HG02870 (cell line): ENCODE data around the gene PLAGL1.
"Not testable (repeated sequence)": the region's sequence is repeated elsewhere in the genome, so short reads cannot be mapped to it uniquely, and the experiment has no call there.

Experiments used
- ATAC-seq: cut with Tn5 transposase; IDR thresholded peaks from one replicate; pipeline ENCODE4 v1.9.1; 2021; ENCODE audit warnings: mild to moderate bottlenecking, moderate library complexity; ENCODE audit not compliant: unreplicated experiment

PLAGL1 gene

DNA sequence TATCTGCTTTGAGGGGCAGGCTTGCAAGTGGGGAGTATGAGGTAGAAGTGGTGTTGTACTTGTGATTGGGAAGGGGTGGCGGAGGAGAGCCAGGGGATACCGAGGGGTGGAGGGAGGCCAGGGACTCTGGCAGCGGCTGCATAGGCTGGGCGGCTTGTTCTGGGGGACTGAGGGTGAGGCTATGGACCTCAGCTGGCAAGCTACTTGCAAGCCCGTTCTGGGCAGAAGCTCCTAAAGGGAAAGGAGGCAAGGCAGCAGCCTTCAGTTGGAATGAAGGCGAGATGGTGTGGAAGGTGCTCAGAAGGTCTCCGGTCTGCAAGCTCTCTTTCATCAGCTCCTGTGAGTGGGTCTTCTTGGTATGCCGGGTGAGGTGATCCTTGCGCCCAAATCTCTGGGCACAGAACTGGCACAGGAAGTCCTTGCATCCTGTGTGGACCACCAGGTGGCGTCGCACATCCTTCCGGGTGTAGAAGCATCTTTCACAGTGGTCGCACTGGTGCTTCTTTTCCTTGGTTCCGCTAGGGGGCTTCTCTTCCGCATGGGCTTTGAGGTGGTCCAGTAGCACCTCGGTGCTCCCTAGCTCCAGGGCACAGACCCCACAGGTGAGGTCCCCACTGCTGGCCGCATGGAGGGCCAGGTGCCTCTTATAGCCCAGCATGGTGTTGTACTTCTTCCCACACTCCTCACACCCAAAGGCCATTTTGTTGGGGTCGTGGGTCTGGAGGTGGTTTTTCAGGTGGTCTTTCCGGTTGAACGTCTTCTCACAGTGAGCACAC, 66.0 kb downstream of the PLAGL1 start:
- ATAC-seq: no peak

DNA sequence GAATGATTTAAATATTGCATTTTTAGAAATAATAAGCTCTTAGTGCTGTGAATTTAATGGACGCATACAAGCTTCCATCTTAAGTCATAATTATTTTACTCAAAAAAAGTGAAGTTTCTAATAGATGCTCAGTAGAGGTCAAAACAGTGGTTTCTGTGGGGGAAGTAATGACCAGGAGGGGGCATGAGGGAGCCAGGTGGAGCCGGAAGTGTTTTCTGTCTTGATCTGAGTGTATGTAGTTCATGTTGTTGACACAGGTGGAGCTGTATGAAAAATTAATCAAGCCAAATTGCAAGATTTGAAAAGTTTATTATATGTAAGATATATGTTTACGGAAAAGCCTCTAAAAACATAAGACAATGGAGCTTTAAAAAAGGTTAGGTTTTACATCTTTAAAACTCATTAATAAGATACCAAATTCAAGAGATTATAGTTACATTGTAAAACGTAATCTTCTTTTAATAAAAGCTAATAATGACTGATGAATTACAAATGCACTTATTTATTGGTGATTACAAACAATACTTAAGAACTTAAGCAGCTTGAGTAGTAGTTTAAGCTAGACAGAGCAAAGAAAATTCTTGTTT, 68.0 kb downstream of the PLAGL1 start:
- peak; percentile 97 for ATAC-seq

DNA sequence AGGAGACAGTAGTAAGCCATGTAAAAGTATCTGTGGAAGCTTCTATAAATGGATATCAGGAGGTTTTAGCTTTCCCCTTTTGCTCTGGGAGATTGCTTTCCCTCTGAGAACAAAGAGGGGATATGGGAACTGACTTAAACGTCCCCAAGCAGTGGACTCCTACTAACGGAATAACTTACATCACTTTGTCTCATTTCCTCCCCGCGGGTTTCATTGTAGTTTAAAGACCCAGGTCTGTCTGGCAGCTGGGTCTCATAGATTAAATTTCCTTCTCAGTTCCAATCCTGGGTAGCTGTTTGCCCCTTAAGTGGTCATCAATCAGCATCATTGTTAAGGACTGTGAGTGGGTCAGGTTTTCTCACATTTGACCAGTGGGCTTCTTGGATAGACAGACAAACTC, 68.7 kb downstream of the PLAGL1 start:
- ATAC-seq: no peak

DNA sequence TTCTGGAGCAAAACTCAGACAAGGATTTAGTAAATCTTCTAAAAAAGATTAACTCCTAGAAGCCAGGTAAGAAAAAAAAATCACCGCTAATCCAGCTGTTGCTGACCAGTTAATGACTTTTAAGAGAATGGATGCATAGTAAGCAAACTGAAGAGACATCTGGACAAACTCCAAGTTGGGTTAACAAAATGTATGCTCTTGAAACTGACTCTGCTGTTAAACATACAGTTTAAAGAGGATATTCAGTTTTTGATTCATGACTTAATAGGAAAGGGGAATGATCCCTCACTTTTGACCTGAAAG, 70.4 kb downstream of the PLAGL1 start:
- ATAC-seq: no peak

DNA sequence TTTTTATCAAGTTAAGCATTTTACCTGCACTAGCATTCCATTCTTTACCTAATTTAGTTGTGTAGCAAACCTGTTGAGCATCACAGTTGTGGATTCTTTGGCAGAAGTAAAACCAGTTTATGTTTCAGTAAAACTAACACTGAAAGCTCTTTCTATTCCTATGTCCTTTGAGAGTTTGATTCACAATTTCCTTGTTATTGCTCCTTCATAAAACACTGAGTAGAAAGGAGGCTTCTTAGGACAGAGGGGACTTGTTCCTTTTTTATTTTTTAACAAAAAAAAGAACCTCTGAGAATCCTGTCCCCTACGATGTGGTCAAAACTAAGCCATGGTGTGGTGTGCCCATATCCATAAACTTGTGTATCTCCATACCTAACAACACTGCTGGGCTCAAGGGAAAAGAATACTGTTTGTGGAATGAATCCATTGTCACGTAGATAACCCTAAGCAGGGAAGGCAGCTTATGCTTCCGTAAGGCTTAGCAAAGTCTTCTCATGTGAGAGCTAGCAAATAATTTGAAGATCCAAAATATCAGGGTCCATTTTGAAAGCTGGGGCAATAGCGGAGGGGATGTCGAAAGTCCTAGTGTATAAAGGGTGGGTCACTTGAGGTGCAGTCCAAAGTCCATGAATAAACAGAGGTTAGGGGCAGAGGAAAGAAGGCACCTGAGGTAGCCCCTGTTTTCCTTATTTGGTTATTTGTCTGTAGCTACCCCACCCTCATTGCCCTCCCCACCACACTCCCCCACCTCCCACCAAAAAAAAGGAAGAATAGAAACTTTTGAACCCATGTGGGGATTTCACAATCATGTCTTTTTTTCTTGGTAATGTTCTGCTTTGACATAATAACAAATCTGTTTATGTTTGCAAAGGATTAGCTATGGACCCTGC, 71.0 kb downstream of the PLAGL1 start:
- no peak for ATAC-seq

DNA sequence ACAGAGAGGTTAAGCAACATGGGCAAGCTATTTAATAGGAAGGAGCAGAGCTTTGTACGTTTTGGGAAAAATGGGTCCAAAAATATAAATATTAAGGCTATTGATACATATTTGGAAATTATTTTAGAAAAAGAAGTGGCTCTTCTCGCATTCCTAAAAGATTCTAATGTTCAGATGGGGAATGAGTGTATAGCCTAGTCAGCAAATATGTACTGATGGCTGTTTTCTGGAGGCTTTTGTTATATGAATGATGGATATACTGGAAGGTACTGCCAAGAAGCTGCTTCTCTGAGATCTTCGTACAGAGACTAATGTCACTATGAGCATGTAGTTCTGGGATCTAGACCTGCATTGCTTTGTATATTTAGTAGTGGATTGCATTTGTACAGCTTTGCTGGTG, 71.7 kb downstream of the PLAGL1 start:
- no peak for ATAC-seq

DNA sequence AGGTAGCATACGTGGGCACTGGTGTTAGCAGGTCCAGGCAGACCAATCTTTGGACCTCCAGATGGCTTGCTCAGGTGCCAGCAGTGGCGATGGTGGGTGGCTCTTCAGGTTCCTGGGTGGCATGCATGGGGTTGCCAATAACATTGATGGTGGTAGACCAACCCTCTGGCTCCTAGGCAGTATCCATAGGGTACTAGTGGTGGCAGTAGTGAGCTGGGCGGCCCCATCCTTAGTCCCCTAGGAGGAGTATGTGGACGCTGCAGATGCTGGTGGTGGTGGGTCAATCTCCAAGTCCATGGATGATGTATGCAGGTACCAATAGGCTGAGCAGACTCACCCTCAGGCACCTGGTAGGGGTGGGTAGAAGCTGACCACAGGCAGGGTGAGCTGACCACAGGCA, 73.2 kb downstream of the PLAGL1 start:
- no peak for ATAC-seq

DNA sequence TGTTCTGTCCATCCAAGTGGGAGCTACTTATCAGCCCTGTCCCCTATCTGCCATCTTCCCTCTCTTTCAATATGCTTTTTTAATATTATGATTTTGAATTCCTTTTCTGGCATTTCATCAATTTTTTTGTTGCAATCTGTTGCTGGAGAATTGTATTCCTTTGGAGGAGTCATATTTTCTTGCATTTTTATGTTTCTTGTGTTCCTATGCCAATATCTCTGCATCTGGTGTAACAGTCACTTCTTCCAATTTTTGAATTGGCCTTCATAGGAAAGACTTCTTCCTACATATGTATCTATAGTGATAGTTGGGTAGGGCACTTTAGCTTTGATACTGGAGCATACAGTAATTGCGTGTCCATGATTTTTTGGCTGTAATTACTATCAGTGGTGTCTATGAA, 73.7 kb downstream of the PLAGL1 start:
- ATAC-seq: no peak

DNA sequence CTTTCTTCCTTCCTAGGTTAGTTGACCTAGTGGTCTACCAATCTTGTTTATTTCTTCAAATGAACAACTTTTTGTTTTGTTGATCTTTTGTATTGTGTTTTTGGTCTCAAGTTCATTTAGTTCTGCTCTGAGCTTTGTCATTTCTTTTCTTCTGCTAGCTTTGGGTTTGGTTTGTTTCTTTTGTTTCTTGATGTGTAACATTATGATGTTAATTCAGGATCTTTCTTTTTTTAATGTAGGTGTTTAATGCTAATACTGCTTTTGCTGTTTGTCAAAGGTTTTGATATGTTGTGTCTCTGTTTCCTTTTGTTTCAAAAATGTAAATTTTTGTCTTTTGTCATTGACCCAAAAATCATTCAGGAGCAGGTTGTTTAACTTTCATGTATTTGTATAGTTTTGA, 78.1 kb downstream of the PLAGL1 start:
- ATAC-seq: no peak

DNA sequence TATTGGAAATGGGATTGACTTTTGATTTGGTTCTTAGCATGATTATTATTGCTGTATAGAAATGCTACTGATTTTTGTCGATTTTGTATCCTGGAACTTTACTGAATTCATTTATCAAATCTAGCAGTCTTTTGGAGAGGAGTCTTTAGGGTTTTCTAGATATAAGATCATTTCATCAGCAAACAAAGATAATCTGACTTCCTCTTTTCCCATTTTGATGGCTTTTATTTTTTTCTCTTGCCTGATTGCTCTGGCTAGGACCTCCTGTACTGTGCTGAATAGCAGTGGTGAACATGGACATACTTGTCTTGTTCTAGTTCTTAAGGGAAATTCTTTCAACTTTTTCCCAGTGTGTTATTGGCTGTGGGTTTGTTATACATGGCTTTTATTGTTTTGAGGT, 79.2 kb downstream of the PLAGL1 start:
- no peak for ATAC-seq

DNA sequence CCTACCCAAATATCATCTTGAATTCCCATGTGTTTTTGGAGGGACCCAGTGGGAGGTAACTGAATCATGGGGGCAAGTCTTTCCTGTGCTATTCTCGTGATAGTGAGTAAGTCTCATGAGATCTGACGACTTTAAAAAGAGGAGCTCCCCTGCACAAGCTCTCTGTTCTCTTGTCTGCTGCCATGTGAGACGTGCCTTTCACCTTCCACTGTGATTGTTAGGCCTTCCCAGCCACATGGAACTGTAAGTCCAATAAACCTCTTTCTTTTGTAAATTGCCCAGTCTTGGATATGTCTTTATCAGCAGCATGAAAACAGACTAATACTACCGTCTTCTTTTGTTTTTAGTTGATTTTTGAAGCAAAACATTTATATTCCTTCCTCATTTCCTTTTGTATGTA, 91.0 kb downstream of the PLAGL1 start:
- ATAC-seq: not testable (repeated sequence)

DNA sequence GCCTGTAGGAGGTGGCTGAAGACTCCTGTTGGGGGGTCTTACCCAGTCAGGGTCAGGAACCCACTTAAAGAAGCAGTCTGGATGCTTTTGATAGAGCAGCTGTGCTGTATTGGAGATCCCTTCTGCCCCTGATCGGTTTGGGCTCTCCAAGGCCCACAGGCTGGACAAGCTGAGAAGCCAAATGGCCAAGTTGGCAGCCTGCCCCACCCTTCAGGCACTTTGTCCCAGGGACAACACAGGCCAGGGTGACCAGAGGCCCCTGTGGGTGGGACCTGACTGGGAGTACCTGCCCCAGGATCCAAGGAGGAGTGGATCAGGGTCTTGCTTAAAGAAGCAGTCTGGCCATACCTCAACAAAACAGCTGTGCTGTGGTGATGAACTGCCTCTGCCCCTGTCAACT, 95.4 kb downstream of the PLAGL1 start:
- ATAC-seq: no peak

DNA sequence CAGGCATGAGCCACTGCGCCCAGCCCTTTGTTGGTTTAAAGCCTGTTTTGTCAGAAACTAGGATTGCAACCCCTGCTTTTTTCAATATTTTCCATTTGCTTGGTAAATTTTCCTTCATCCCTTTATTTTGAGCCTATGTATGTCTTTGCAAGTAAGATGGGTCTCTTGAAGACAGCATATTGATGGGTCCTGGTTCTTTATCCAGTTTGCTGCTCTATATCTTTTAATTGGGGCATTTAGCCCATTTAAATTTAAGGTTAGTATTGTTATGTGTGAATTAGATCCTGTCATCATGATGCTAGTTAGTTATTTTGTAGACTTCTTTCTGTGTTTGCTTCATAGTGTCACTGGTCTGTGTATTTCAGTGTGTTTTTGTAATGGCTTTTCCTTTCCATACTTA, 97.0 kb downstream of the PLAGL1 start:
- no peak for ATAC-seq

DNA sequence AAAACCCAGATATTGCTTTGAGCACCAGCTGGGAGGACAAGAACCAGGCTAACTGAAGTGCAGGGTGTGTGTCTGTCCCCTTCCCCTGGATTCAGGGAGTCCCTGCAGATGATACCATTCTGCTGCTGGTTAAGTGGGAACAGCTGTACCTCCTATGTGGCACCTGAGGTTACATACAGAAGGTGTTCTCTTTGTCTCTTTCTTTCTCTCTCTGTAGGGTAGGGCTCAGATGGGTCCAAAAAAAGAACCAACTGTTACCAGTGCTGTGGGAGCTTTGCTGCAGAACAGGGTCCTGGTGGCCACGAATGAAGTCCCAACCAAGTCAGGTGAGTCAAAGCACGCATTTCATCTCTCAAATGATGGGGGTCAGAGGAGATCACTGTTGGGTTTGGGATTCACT, 105.2 kb downstream of the PLAGL1 start:
- no peak for ATAC-seq

DNA sequence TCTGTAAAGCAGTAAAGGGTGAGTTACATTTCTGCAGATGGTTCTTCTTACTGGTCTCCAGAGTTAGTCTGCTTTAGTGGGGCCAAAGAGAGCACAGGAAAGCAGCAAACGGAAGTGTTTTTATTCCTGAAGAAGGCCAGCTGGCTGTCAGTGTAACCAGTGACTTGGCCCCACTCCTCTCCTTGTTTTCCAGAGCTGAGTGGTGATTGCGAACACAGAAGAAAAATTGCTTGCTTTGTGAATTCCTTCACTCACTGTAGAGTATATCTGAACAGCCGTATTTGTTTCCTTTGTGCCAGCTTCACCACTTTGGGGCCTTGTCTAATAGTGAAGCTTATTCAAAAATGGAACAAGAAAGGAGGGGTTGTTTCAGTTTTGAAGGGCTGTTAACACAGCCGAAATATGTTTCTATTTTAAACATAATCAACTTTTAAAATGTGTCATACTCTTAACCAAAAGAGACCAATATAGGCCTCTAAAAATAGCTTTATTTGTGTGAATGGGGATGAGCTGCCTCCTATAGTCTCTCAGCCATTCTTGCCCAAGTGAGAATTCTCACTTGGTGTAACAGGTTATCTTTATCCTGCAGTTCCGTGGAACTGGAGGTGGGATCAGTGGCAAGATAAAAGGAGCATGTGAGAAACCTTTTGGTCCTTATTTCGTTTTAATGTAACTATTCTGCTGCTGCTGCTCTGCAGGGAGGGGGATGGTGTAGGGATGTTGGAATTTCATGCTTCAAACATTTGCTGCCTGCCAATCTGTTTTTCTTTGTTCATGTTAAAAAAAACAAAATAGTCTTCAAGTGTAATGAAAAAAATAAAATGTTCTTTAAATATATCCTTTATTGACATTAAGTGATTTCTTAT, 105.9 kb downstream of the PLAGL1 start:
- peak; percentile 96 for ATAC-seq

DNA sequence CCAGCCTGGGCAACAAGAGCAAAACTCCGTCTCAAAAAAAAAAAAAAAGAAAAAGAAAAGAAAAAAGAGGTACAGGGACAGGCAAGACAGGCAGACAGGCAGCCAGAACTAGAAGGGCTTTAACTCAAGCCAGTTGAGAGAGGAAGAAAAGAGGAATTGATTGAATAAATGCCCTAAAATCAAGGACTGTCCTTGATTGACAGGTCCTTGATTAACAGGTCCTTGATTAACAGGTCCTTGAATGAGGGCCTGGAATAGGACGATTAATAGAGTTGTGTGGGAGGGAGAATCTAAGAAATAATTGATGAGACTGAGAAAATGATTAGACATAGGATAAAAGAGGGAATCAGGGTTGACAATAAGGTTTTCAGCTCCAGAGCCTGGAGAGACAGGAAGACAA, 107.7 kb downstream of the PLAGL1 start:
- no peak for ATAC-seq

DNA sequence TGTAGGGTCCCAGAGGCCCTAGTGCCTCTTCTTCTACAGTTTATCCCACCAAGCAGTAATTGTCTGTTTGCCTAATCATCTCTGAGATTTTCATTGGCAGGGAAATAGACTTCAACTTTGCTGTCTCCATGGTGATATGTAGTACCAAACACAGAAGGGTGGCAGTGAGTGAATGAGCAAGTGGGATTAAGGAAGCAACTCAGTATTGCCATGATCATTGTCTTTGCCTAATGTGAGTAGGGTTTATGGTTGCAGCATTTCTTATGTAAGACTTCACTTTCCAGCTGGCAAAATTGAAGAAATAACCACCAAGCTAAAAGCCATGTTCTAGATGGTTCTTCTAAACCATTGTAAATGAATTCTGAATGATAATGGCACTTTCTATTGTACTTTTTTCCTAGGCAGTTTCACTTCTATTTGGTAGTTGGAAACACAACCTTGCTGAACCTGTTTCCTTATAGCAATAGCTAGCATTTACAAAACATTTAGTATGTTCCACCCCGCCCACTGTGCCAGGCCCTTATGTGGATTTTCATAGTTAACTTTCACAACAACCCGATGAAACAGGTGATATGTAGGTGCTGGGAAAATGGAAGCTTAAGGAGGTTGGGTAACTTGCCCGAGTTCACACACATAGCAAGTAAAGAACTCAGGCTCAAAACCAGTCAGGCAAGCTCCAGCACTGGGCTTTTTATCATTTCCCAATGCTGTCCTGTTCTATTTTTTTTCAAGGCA, 111.8 kb downstream of the PLAGL1 start:
- ATAC-seq: no peak

DNA sequence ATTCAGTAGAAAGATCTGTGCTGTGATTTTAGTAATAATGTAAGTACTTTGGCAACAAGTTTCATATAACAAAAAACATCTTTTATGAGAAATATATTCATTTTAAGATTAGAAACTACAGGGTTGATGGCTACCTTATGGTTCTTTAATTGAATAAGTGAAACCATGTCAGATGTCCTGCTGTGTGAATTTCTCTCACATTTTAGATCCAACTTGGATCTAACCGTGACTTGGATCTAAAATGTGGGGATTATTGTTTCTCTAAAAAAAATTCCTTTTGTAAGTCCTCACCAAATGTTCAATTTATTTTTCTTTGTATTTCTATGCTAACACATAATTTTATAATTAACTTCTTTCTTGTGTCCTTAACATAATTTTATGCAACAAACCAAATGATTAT, 113.4 kb downstream of the PLAGL1 start:
- ATAC-seq: no peak
